HG03064 (cell line): ENCODE data around the gene VGLL1.

Source experiments
- ATAC-seq: cut with Tn5 transposase; IDR thresholded peaks from one replicate; pipeline ENCODE4 v1.9.1; 2021; ENCODE audit warnings: low read depth; ENCODE audit not compliant: unreplicated experiment

VGLL1 gene

GRCh38 chrX:136549226-136549625 is 17.2 kb downstream of the VGLL1 start:
- no peak for ATAC-seq

GRCh38 chrX:136551410-136551809 is 19.4 kb downstream of the VGLL1 start:
- ATAC-seq, result no peak

GRCh38 chrX:136555694-136556093 is 23.7 kb downstream of the VGLL1 start:
- ATAC-seq, result no peak

- ATAC-seq, result no peak
Measured at GRCh38 chrX:136572030-136572429, 40.0 kb downstream of the VGLL1 start.

- no peak for ATAC-seq
Measured at GRCh38 chrX:136574548-136574947, 42.5 kb downstream of the VGLL1 start.

- peak; percentile 75 for ATAC-seq
Measured at GRCh38 chrX:136577552-136577951, 45.5 kb downstream of the VGLL1 start.

- no peak for ATAC-seq
Measured at GRCh38 chrX:136580316-136580715, 48.3 kb downstream of the VGLL1 start.

GRCh38 chrX:136582624-136583023 is 50.6 kb downstream of the VGLL1 start:
- ATAC-seq, result no peak

- no peak for ATAC-seq
Measured at GRCh38 chrX:136584545-136584944, 52.5 kb downstream of the VGLL1 start.

- ATAC-seq, result no peak
Measured at GRCh38 chrX:136585262-136585661, 53.2 kb downstream of the VGLL1 start.

GRCh38 chrX:136585960-136586359 is 53.9 kb downstream of the VGLL1 start:
- ATAC-seq, result no peak

- no peak for ATAC-seq
Measured at GRCh38 chrX:136586386-136586785, 54.4 kb downstream of the VGLL1 start.

GRCh38 chrX:136587532-136587931 is 55.5 kb downstream of the VGLL1 start:
- ATAC-seq, result no peak

- peak; percentile 55 for ATAC-seq
Measured at GRCh38 chrX:136588036-136588435, 56.0 kb downstream of the VGLL1 start.

GRCh38 chrX:136589966-136590365 is 58.0 kb downstream of the VGLL1 start:
- no peak for ATAC-seq

- ATAC-seq, result no peak
Measured at GRCh38 chrX:136597356-136597755, 65.3 kb downstream of the VGLL1 start.

GRCh38 chrX:136597954-136598353 is 65.9 kb downstream of the VGLL1 start:
- ATAC-seq, result no peak

GRCh38 chrX:136598631-136599030 is 66.6 kb downstream of the VGLL1 start:
- ATAC-seq, result no peak

- no peak for ATAC-seq
Measured at GRCh38 chrX:136600059-136600458, 68.0 kb downstream of the VGLL1 start.
